Peyer's patch (tissue), 4 donors: ENCODE results near the gene CPAMD8. TPM values are rescaled to one million over a fixed set of nuclear protein-coding genes. Genes with fewer than 3 reads are reported as not detected.
"Not testable (repeated sequence)": the region's sequence is repeated elsewhere in the genome, so short reads cannot be mapped to it uniquely, and the experiment has no call there.

Source experiments
- DNase-seq, 3 donors: peaks; one replicate each; pipeline ENCODE4 v3.0.0-alpha.2; 2017 to 2019
- H3K27ac ChIP-seq, 4 donors: fragments of 200-600 bp; sonication (generic); one replicate each; pipeline ENCODE4 v1.5.1; 2016 to 2019
- H3K27me3 ChIP-seq, 2 donors: fragments of 200-600 bp; sonication (generic); one replicate each; pipeline ENCODE4 v1.5.1; 2019
- H3K36me3 ChIP-seq, 3 donors: fragments of 200-600 bp; sonication (generic); one replicate each; pipeline ENCODE4 v1.5.1; 2016 to 2019
- H3K4me1 ChIP-seq, 4 donors: fragments of 200-600 bp; sonication (generic); one replicate each; pipeline ENCODE4 v1.5.1; 2016 to 2019
- H3K4me3 ChIP-seq, 4 donors: fragments of 200-600 bp; sonication (generic); 1 replicate in 3 of 4; 2 replicates in 1 of 4; pipeline ENCODE4 v1.5.1; 2016 to 2019; ENCODE audit warnings: mild to moderate bottlenecking in 1 of 4
- H3K9me3 ChIP-seq, 4 donors: fragments of 200-600 bp; sonication (generic); one replicate each; pipeline ENCODE4 v1.5.1; 2016 to 2019; ENCODE audit warnings: mild to moderate bottlenecking in 1 of 4
- POLR2A ChIP-seq, 2 donors: fragments of 450-650 bp; IDR thresholded peaks; one replicate each; pipeline ENCODE4 v1.5.1; 2017; ENCODE audit warnings: antibody characterized with exemption in 2 of 2, mild to moderate bottlenecking in 2 of 2, moderate library complexity in 2 of 2
- total RNA-seq, 4 donors: library from RNA; depleted of rRNA; stranded (reverse); fragments of >200 nt; gene quantifications; one replicate each; pipeline ENCODE4 v1.1.0, GENCODE V29; 2016
- TF ChIP-seq, protein P1 (sequence below), 6 experiments: fragments of 450-650 bp in 4 of 6; fragments of 200-600 bp in 2 of 6; sonication (generic) in 1 of 6; IDR thresholded peaks; one replicate each; pipeline ENCODE4 v1.5.1; 2017 to 2019; ENCODE audit warnings: antibody characterized with exemption in 6 of 6, mild to moderate bottlenecking in 3 of 6, moderate library complexity in 1 of 6

The CPAMD8 gene
- total RNA-seq, 4 donors from 2014 or later: 2.6 to 10.7 (median 5.2) TPM

DNA sequence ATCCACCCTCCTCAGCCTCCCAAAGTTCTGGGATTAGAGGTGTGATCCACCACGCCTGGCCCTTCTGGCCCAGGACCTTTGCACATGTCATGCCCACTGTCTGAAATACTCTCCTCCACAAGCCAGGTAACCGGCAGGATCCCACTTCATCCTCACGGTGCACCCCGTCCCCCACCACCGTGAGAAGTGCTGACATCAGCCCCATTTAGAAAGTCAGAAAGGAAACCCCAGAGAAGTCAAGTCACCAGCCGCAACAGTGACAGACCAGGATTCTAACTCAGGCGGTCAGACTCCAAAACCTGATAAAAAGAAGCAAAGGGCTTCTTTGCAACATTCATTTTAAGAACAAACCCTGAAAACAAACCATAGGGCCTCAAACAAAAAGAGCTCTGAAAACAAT is 3.9 kb downstream of the CPAMD8 start:
- no peak overlapping the region for H3K27ac ChIP-seq
- TF ChIP-seq, protein P1, sequence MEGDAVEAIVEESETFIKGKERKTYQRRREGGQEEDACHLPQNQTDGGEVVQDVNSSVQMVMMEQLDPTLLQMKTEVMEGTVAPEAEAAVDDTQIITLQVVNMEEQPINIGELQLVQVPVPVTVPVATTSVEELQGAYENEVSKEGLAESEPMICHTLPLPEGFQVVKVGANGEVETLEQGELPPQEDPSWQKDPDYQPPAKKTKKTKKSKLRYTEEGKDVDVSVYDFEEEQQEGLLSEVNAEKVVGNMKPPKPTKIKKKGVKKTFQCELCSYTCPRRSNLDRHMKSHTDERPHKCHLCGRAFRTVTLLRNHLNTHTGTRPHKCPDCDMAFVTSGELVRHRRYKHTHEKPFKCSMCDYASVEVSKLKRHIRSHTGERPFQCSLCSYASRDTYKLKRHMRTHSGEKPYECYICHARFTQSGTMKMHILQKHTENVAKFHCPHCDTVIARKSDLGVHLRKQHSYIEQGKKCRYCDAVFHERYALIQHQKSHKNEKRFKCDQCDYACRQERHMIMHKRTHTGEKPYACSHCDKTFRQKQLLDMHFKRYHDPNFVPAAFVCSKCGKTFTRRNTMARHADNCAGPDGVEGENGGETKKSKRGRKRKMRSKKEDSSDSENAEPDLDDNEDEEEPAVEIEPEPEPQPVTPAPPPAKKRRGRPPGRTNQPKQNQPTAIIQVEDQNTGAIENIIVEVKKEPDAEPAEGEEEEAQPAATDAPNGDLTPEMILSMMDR (IDR thresholded peaks at IDR 0.05): no peak
- TF ChIP-seq POLR2A (IDR thresholded peaks at IDR 0.05): no peak
- H3K27me3 ChIP-seq: peaks cover 0 to 10% of the 10 kb centered on the region in 2 donors

DNA sequence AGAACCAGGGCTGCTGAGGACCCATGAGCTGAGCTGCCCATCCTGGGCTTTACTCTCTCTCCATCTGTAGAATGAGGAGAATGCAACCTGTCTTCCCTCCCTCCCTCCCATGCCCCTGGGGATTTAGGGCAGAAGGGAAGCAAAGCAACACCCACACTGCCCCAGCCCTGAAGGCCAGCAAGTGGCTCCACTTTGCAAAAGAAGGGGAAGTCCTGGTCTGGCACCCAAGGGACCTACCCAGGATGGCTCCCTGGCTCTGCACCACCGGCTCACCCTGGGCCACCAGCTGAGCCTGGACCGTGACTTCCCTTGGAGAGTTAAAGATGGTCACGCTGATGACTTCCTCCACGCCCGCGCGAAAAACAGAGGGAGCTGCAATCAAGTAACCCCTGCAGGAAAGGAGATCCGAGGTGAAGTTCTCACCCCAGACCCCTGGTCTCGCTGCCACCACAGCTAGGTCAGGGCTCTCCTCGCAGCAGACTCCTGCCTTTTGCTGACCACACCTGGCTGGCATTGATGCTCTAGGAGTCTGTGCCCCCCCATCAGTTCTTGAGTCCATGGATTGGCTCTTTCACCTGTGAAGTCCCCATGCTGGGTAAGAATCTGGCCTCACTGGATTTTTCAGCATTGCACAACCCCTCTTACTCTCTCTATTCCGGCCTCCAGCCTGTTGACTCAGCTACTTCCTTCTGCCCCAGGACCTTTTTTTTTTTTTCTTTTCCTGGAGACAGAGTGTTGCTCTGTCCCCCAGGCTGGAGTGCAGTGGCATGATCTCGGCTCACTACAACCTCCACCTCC is 4.6 kb downstream of the CPAMD8 start:
- H3K27ac ChIP-seq: no peak overlapping the region
- no peak for DNase-seq
- H3K36me3 ChIP-seq: no peaks in the 10 kb centered on the region
- H3K27me3 ChIP-seq: peaks cover 0 to 3% of the 10 kb centered on the region in 2 donors
- H3K4me3 ChIP-seq: no peak overlapping the region
- H3K4me1 ChIP-seq: peaks cover 0 to 11% (median 3%) of the 10 kb centered on the region in 4 donors
- TF ChIP-seq, protein P1 (IDR thresholded peaks at IDR 0.05): no peak
- H3K9me3 ChIP-seq: peaks cover 0 to 10% (median 0%) of the 10 kb centered on the region in 4 donors

More for the DNA sequence above, 3.9 kb downstream of the CPAMD8 start:
- Histone ChIP-seq H3K4me1 (peaks cover 0 to 12% (median 3%) of the 10 kb centered on the region in 4 donors), H3K9me3 (peaks cover 0 to 10% (median 0%) of the 10 kb centered on the region in 4 donors), H3K4me3 (no peak overlapping the region), H3K36me3 (no peaks in the 10 kb centered on the region)
- DNase-seq: no peak

DNA sequence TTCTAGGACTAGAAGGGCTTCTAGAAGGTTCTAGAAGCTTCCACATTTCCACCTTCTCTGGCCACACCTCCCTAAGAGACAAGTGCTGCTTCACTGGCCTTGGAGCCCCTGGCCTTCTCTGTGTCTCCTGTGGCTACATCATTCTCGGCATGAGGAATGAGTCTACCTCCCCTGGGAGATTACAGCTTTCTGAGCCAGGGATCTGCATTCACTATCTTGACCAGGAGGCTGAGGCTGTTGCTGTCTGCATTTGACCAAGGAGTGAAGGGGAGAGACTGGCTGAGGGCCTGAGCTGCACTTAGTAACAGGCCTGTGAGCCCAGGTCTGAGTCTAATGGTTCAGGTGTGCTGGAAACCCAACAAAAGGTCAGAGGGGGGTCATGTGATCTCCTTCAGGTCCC is 5.3 kb downstream of the CPAMD8 start:
- H3K36me3 ChIP-seq: no peaks in the 10 kb centered on the region

DNA sequence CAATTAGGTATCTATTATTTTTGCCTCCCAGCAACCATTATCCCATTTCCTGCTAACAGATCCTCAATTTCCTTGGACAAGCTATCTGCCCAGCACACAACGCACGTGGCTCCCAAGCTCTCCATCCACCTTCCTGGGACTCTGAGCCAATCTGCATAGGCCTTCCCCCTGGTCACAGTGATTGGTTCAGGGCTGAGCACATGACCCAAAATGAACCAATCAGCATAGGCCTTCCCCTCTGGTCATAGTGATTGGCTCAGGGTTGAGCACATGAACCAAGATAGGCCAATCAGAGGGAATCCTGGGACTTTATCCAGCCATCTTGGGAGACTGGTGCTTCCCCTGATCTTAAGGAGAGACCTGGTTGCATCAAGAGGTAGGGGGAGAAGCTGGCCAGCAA is 5.8 kb downstream of the CPAMD8 start:
- Histone ChIP-seq H3K27ac (no peak overlapping the region), H3K4me1 (peaks cover 0 to 2% (median under 1%) of the 10 kb centered on the region in 4 donors), H3K9me3 (peaks cover 0 to 10% (median 0%) of the 10 kb centered on the region in 4 donors), H3K27me3 (no peaks in the 10 kb centered on the region), H3K4me3 (no peak overlapping the region), H3K36me3 (no peaks in the 10 kb centered on the region)
- TF ChIP-seq, protein P1 (IDR thresholded peaks at IDR 0.05): no peak
- no peak for TF ChIP-seq POLR2A (IDR thresholded peaks at IDR 0.05)
- DNase-seq: no peak

More for the DNA sequence above, 5.3 kb downstream of the CPAMD8 start:
- no peak overlapping the region for H3K27ac ChIP-seq
- peaks cover 0 to 6% (median 3%) of the 10 kb centered on the region in 4 donors for H3K4me1 ChIP-seq
- no peak for DNase-seq
- no peaks in the 10 kb centered on the region for H3K27me3 ChIP-seq
- H3K9me3 ChIP-seq: peaks cover 0 to 10% (median 0%) of the 10 kb centered on the region in 4 donors
- TF ChIP-seq, protein P1 (IDR thresholded peaks at IDR 0.05): no peak
- no peak for TF ChIP-seq POLR2A (IDR thresholded peaks at IDR 0.05)
- no peak overlapping the region for H3K4me3 ChIP-seq

DNA sequence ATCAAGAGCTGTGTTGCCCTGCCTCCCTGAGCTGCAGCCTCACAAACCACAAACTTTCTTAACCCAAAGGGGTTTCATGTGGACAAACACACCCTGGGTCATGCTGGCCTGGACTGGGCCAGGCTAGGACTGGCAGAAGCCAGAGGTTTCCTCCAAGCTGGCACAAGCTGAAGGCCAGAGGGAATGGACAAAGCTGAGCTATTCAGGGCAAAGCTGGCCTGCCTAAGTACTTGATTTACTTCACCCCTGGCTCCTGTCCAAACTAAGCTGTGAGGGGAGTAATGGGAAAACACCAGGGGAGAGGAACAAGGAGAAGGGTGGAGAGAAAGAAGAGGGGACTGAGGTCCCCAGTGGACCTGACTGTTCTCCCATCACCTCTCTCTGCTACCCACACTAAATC is 6.2 kb downstream of the CPAMD8 start:
- Histone ChIP-seq H3K4me3 (no peak overlapping the region), H3K27me3 (no peaks in the 10 kb centered on the region), H3K36me3 (no peaks in the 10 kb centered on the region), H3K9me3 (peaks cover 0 to 10% (median 0%) of the 10 kb centered on the region in 4 donors), H3K27ac (no peak overlapping the region), H3K4me1 (no peaks in the 10 kb centered on the region)
- DNase-seq: no peak
- TF ChIP-seq, protein P1 (IDR thresholded peaks at IDR 0.05): no peak
- no peak for TF ChIP-seq POLR2A (IDR thresholded peaks at IDR 0.05)

DNA sequence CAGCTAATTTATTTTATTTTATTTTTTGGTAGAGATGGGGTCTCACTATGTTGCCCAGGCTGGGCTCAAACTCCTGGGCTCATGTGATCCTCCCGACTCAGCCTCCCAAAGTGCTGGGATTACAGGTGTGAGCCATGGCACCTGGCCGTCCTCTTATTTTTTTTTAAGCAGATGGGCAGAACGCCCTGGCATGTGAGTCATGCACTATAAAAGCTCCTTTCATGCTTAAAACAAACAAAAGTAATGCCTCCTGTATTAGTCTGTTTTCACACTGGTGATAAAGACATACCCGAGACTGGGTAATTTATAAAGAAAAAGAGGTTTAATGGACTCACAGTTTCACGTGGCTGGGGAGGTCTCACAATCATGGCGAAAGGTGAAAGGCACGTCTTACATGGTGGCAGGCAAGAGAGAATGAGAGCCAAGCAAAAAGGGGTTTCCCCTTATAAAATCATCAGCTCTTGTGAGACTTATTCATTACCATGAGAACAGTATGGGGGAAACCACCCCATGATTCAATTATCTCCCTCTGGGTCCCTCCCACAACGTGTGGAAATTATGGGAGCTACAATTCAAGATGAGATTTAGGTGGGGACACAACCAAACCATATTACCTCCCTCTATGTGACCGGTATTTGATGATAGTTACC is 12.3 kb downstream of the CPAMD8 start:
- not testable (repeated sequence) for DNase-seq

More for the DNA sequence above, 12.3 kb downstream of the CPAMD8 start:
- H3K4me1 ChIP-seq, H3K4me3 ChIP-seq, H3K9me3 ChIP-seq, H3K27me3 ChIP-seq, H3K27ac ChIP-seq, H3K36me3 ChIP-seq: not testable (repeated sequence)
